ENCODE data around the gene NR3C2. TPM values are rescaled to one million over a fixed set of nuclear protein-coding genes. Genes with fewer than 3 reads are reported as not detected.

NR3C2 gene
- total RNA-seq, 1 experiment from 2014 or later: 1.6 TPM

DNA sequence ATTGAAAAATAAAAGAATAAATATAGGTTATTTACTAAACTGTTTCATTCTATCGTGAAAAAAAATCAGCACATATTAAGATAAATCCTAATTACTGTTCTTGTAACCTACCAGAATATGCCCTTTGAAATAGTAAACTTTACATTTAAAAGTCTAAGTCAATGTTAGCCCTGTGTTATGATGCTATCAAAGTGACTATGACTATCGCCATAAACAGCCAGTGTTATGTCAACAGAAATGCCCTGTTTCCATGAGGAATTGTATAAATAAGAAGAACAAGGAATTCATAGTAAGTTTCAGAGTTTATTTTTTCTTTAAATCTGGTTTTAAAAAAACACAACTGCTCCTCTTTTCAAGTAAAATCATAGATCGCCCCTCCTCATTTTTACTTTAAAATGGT lies 11.4 kb downstream of the NR3C2 start:
- no peaks in the 10 kb centered on the region for H3K9me3 ChIP-seq (ENCODE audit: low read length)
- no peak overlapping the region for H2AFZ ChIP-seq (ENCODE audit: low read length)
- H3K9me2 ChIP-seq (replicated peaks; ENCODE audit: insufficient read depth, low read length): no peaks in the 10 kb centered on the region
- DNase-seq: no peak
- H3K9ac ChIP-seq (ENCODE audit: low read length): no peak overlapping the region
- H3K4me1 ChIP-seq (ENCODE audit: low read length): no peaks in the 10 kb centered on the region
- H3K4me2 ChIP-seq (ENCODE audit: low read depth, low read length, poor library complexity, severe bottlenecking): no peak overlapping the region
- no peaks in the 10 kb centered on the region for H3K79me2 ChIP-seq (ENCODE audit: low read length)
- H4K20me1 ChIP-seq (ENCODE audit: insufficient read depth, low read depth, low read length): no peaks in the 10 kb centered on the region
- H3K27ac ChIP-seq (ENCODE audit: low read length): no peak overlapping the region
- peaks cover 3% of the 10 kb centered on the region; the same call in 1 of the 2 replicates for H3K27me3 ChIP-seq (ENCODE audit: low read length)
- no peak overlapping the region for H3K4me3 ChIP-seq (ENCODE audit: low read length)
- H3K36me3 ChIP-seq (ENCODE audit: insufficient read depth, low read length): no peaks in the 10 kb centered on the region

- no peaks in the 10 kb centered on the region for H3K9me3 ChIP-seq (ENCODE audit: low read length)
- H4K20me1 ChIP-seq (ENCODE audit: insufficient read depth, low read depth, low read length): no peaks in the 10 kb centered on the region
Observed at GRCh38 chr4:148429206-148429605, 13.0 kb downstream of the NR3C2 start.

GRCh38 chr4:148426643-148427042 lies 15.6 kb downstream of the NR3C2 start:
- no peaks in the 10 kb centered on the region for H3K9me3 ChIP-seq (ENCODE audit: low read length)
- no peak overlapping the region for H3K27ac ChIP-seq (ENCODE audit: low read length)
- no peak overlapping the region for H3K4me3 ChIP-seq (ENCODE audit: low read length)
- no peak overlapping the region for H3K9ac ChIP-seq (ENCODE audit: low read length)
- H3K79me2 ChIP-seq (ENCODE audit: low read length): no peaks in the 10 kb centered on the region
- no peaks in the 10 kb centered on the region for H3K27me3 ChIP-seq (ENCODE audit: low read length)
- no peaks in the 10 kb centered on the region for H4K20me1 ChIP-seq (ENCODE audit: insufficient read depth, low read depth, low read length)
- H3K4me2 ChIP-seq (ENCODE audit: low read depth, low read length, poor library complexity, severe bottlenecking): no peak overlapping the region
- no peaks in the 10 kb centered on the region for H3K36me3 ChIP-seq (ENCODE audit: insufficient read depth, low read length)
- no peak overlapping the region for H2AFZ ChIP-seq (ENCODE audit: low read length)
- no peaks in the 10 kb centered on the region for H3K4me1 ChIP-seq (ENCODE audit: low read length)
- DNase-seq: no peak
- H3K9me2 ChIP-seq (replicated peaks; ENCODE audit: insufficient read depth, low read length): no peaks in the 10 kb centered on the region

More at GRCh38 chr4:148429206-148429605, 13.0 kb downstream of the NR3C2 start:
- no peak for DNase-seq
- H2AFZ ChIP-seq (ENCODE audit: low read length): no peak overlapping the region
- H3K27ac ChIP-seq (ENCODE audit: low read length): no peak overlapping the region
- peaks cover 2% of the 10 kb centered on the region; the same call in 1 of the 2 replicates for H3K27me3 ChIP-seq (ENCODE audit: low read length)
- no peaks in the 10 kb centered on the region for H3K36me3 ChIP-seq (ENCODE audit: insufficient read depth, low read length)
- H3K4me1 ChIP-seq (ENCODE audit: low read length): no peaks in the 10 kb centered on the region
- H3K79me2 ChIP-seq (ENCODE audit: low read length): no peaks in the 10 kb centered on the region
- H3K9me2 ChIP-seq (replicated peaks; ENCODE audit: insufficient read depth, low read length): no peaks in the 10 kb centered on the region
- H3K4me3 ChIP-seq (ENCODE audit: low read length): no peak overlapping the region
- H3K9ac ChIP-seq (ENCODE audit: low read length): no peak overlapping the region
- H3K4me2 ChIP-seq (ENCODE audit: low read depth, low read length, poor library complexity, severe bottlenecking): no peak overlapping the region

- Histone ChIP-seq H3K79me2 (ENCODE audit: low read length) (no peaks in the 10 kb centered on the region), H2AFZ (ENCODE audit: low read length) (no peak overlapping the region), H3K4me3 (ENCODE audit: low read length) (no peak overlapping the region), H3K36me3 (ENCODE audit: insufficient read depth, low read length) (no peaks in the 10 kb centered on the region), H3K9ac (ENCODE audit: low read length) (no peak overlapping the region), H3K9me2 (replicated peaks; ENCODE audit: insufficient read depth, low read length) (no peaks in the 10 kb centered on the region), H4K20me1 (ENCODE audit: insufficient read depth, low read depth, low read length) (no peaks in the 10 kb centered on the region), H3K9me3 (ENCODE audit: low read length) (no peaks in the 10 kb centered on the region), H3K4me2 (ENCODE audit: low read depth, low read length, poor library complexity, severe bottlenecking) (no peak overlapping the region), H3K27me3 (ENCODE audit: low read length) (no peaks in the 10 kb centered on the region), H3K4me1 (ENCODE audit: low read length) (no peaks in the 10 kb centered on the region), H3K27ac (ENCODE audit: low read length) (no peak overlapping the region)
- no peak for DNase-seq
Observed at GRCh38 chr4:148425327-148426110, 16.7 kb downstream of the NR3C2 start.

GRCh38 chr4:148420397-148420796 lies 21.8 kb downstream of the NR3C2 start:
- no peak for DNase-seq
- Histone ChIP-seq H3K4me2 (ENCODE audit: low read depth, low read length, poor library complexity, severe bottlenecking) (no peak overlapping the region), H4K20me1 (ENCODE audit: insufficient read depth, low read depth, low read length) (no peaks in the 10 kb centered on the region), H3K4me1 (ENCODE audit: low read length) (no peaks in the 10 kb centered on the region), H3K9ac (ENCODE audit: low read length) (no peak overlapping the region), H2AFZ (ENCODE audit: low read length) (no peak overlapping the region), H3K27ac (ENCODE audit: low read length) (no peak overlapping the region), H3K9me3 (ENCODE audit: low read length) (no peaks in the 10 kb centered on the region), H3K79me2 (ENCODE audit: low read length) (no peaks in the 10 kb centered on the region), H3K36me3 (ENCODE audit: insufficient read depth, low read length) (no peaks in the 10 kb centered on the region), H3K9me2 (replicated peaks; ENCODE audit: insufficient read depth, low read length) (no peaks in the 10 kb centered on the region), H3K4me3 (ENCODE audit: low read length) (no peak overlapping the region), H3K27me3 (ENCODE audit: low read length) (no peaks in the 10 kb centered on the region)

GRCh38 chr4:148415500-148415899 lies 26.7 kb downstream of the NR3C2 start:
- H3K9me3 ChIP-seq (ENCODE audit: low read length): no peaks in the 10 kb centered on the region
- H3K9me2 ChIP-seq (replicated peaks; ENCODE audit: insufficient read depth, low read length): no peaks in the 10 kb centered on the region
- no peaks in the 10 kb centered on the region for H3K36me3 ChIP-seq (ENCODE audit: insufficient read depth, low read length)
- no peak overlapping the region for H3K4me3 ChIP-seq (ENCODE audit: low read length)
- no peaks in the 10 kb centered on the region for H3K27me3 ChIP-seq (ENCODE audit: low read length)
- H3K4me2 ChIP-seq (ENCODE audit: low read depth, low read length, poor library complexity, severe bottlenecking): no peak overlapping the region
- no peaks in the 10 kb centered on the region for H3K4me1 ChIP-seq (ENCODE audit: low read length)
- no peaks in the 10 kb centered on the region for H4K20me1 ChIP-seq (ENCODE audit: insufficient read depth, low read depth, low read length)
- no peaks in the 10 kb centered on the region for H3K79me2 ChIP-seq (ENCODE audit: low read length)
- no peak overlapping the region for H3K9ac ChIP-seq (ENCODE audit: low read length)
- DNase-seq: no peak
- H2AFZ ChIP-seq (ENCODE audit: low read length): no peak overlapping the region
- no peak overlapping the region for H3K27ac ChIP-seq (ENCODE audit: low read length)

- no peaks in the 10 kb centered on the region for H3K4me1 ChIP-seq (ENCODE audit: low read length)
- H4K20me1 ChIP-seq (ENCODE audit: insufficient read depth, low read depth, low read length): no peaks in the 10 kb centered on the region
- no peak overlapping the region for H3K4me3 ChIP-seq (ENCODE audit: low read length)
- no peaks in the 10 kb centered on the region for H3K36me3 ChIP-seq (ENCODE audit: insufficient read depth, low read length)
- H3K4me2 ChIP-seq (ENCODE audit: low read depth, low read length, poor library complexity, severe bottlenecking): no peak overlapping the region
- no peak overlapping the region for H3K9ac ChIP-seq (ENCODE audit: low read length)
- no peak overlapping the region for H3K27ac ChIP-seq (ENCODE audit: low read length)
- no peaks in the 10 kb centered on the region for H3K27me3 ChIP-seq (ENCODE audit: low read length)
- no peaks in the 10 kb centered on the region for H3K79me2 ChIP-seq (ENCODE audit: low read length)
- no peak for DNase-seq
- no peaks in the 10 kb centered on the region for H3K9me2 ChIP-seq (replicated peaks; ENCODE audit: insufficient read depth, low read length)
- H2AFZ ChIP-seq (ENCODE audit: low read length): no peak overlapping the region
- no peaks in the 10 kb centered on the region for H3K9me3 ChIP-seq (ENCODE audit: low read length)
Observed at GRCh38 chr4:148412460-148412994, 29.7 kb downstream of the NR3C2 start.

- no peak for DNase-seq
- no peaks in the 10 kb centered on the region for H3K4me1 ChIP-seq (ENCODE audit: low read length)
- H3K9ac ChIP-seq (ENCODE audit: low read length): no peak overlapping the region
- H3K4me2 ChIP-seq (ENCODE audit: low read depth, low read length, poor library complexity, severe bottlenecking): no peak overlapping the region
- no peaks in the 10 kb centered on the region for H3K9me3 ChIP-seq (ENCODE audit: low read length)
- no peak overlapping the region for H3K4me3 ChIP-seq (ENCODE audit: low read length)
- H4K20me1 ChIP-seq (ENCODE audit: insufficient read depth, low read depth, low read length): no peaks in the 10 kb centered on the region
- no peaks in the 10 kb centered on the region for H3K36me3 ChIP-seq (ENCODE audit: insufficient read depth, low read length)
- no peaks in the 10 kb centered on the region for H3K79me2 ChIP-seq (ENCODE audit: low read length)
- H2AFZ ChIP-seq (ENCODE audit: low read length): no peak overlapping the region
- no peak overlapping the region for H3K27ac ChIP-seq (ENCODE audit: low read length)
- no peaks in the 10 kb centered on the region for H3K27me3 ChIP-seq (ENCODE audit: low read length)
- H3K9me2 ChIP-seq (replicated peaks; ENCODE audit: insufficient read depth, low read length): no peaks in the 10 kb centered on the region
Observed at GRCh38 chr4:148405161-148405893, 36.9 kb downstream of the NR3C2 start.
